Measurements from ENCODE around the gene S100A12. TPM values are rescaled to one million over a fixed set of nuclear protein-coding genes. Genes with fewer than 3 reads are reported as not detected.

S100A12 gene
- total and polyA plus RNA-seq, 7 donors = 2.9 to 23.4 (median 20.8) TPM; not detected in 4

GRCh38 chr1:153380711-153381110 is 5.3 kb upstream of the S100A12 start:
- no peak for DNase-seq
- WGBS, 2 donors = 90 to 94% methylated on average over 23 of the region's 23 CpGs
- no peak for TF ChIP-seq POLR2A (IDR thresholded peaks at IDR 0.05)
- TF ChIP-seq CTCF (IDR thresholded peaks at IDR 0.05) = no peak
- no peak for TF ChIP-seq EP300 (IDR thresholded peaks at IDR 0.05)
- TF ChIP-seq POLR2AphosphoS5 (IDR thresholded peaks at IDR 0.05) = no peak
- Histone ChIP-seq H3K36me3 (no peaks in the 10 kb centered on the region), H3K9me3 (peaks cover 0 to 1% (median 0%) of the 10 kb centered on the region in 4 donors), H3K4me3 (no peak overlapping the region), H3K27ac (no peak overlapping the region), H3K4me1 (no peaks in the 10 kb centered on the region), H3K27me3 (no peaks in the 10 kb centered on the region)
- intact Hi-C loops (cut with DNase I) = no loop called here

GRCh38 chr1:153379591-153379990 is 4.2 kb upstream of the S100A12 start:
- H3K27ac ChIP-seq = no peak overlapping the region
- no peak overlapping the region for H3K4me3 ChIP-seq
- H3K36me3 ChIP-seq = no peaks in the 10 kb centered on the region
- DNase-seq = no peak
- no peak for TF ChIP-seq POLR2A (IDR thresholded peaks at IDR 0.05)
- no peak for TF ChIP-seq CTCF (IDR thresholded peaks at IDR 0.05)
- no peak for TF ChIP-seq EP300 (IDR thresholded peaks at IDR 0.05)
- TF ChIP-seq POLR2AphosphoS5 (IDR thresholded peaks at IDR 0.05) = no peak
- H3K4me1 ChIP-seq = no peaks in the 10 kb centered on the region
- WGBS, 2 donors = 89 to 92% methylated on average over 10 of the region's 10 CpGs
- intact Hi-C loops (cut with DNase I) = no loop called here
- peaks cover 0 to 1% (median 0%) of the 10 kb centered on the region in 4 donors for H3K9me3 ChIP-seq
- H3K27me3 ChIP-seq = no peaks in the 10 kb centered on the region

- Histone ChIP-seq H3K4me1 (no peaks in the 10 kb centered on the region), H3K27ac (no peak overlapping the region), H3K27me3 (no peaks in the 10 kb centered on the region), H3K36me3 (no peaks in the 10 kb centered on the region), H3K4me3 (no peak overlapping the region), H3K9me3 (no peaks in the 10 kb centered on the region)
- intact Hi-C loops (cut with DNase I) = no loop called here
- no peak for DNase-seq
- no peak for TF ChIP-seq POLR2AphosphoS5 (IDR thresholded peaks at IDR 0.05)
- WGBS, 2 donors = 73 to 75% methylated on average over 2 of the region's 2 CpGs
Measured at GRCh38 chr1:153374071-153374470, 1.4 kb downstream of the S100A12 start.

- intact Hi-C loops (cut with DNase I) = no loop called here
- TF ChIP-seq POLR2AphosphoS5 (IDR thresholded peaks at IDR 0.05) (no peak), POLR2A (IDR thresholded peaks at IDR 0.05) (no peak), CTCF (IDR thresholded peaks at IDR 0.05) (no peak)
- no peak for DNase-seq
- Histone ChIP-seq H3K9me3 (no peaks in the 10 kb centered on the region), H3K27ac (no peak overlapping the region), H3K4me3 (no peak overlapping the region), H3K36me3 (no peaks in the 10 kb centered on the region), H3K27me3 (no peaks in the 10 kb centered on the region), H3K4me1 (no peaks in the 10 kb centered on the region)
- WGBS, 2 donors = 84 to 88% methylated on average over 2 of the region's 2 CpGs
Measured at GRCh38 chr1:153372571-153372970, 2.9 kb downstream of the S100A12 start.

GRCh38 chr1:153371231-153371630 is 4.2 kb downstream of the S100A12 start:
- no peaks in the 10 kb centered on the region for H3K27me3 ChIP-seq
- no peak for TF ChIP-seq POLR2A (IDR thresholded peaks at IDR 0.05)
- no peak for TF ChIP-seq POLR2AphosphoS5 (IDR thresholded peaks at IDR 0.05)
- TF ChIP-seq CTCF (IDR thresholded peaks at IDR 0.05) = no peak
- no peak for TF ChIP-seq EP300 (IDR thresholded peaks at IDR 0.05)
- no peak overlapping the region for H3K4me3 ChIP-seq
- no peaks in the 10 kb centered on the region for H3K9me3 ChIP-seq
- no peak for DNase-seq
- WGBS, 2 donors = 89 to 100% methylated on average over 1 of the region's 1 CpG
- H3K27ac ChIP-seq = no peak overlapping the region
- intact Hi-C loops (cut with DNase I) = no loop called here
- H3K4me1 ChIP-seq = no peaks in the 10 kb centered on the region
- no peaks in the 10 kb centered on the region for H3K36me3 ChIP-seq

Data from sigmoid colon (tissue), 7 donors.